A549 (cell line): ENCODE measurements around the gene WBP1L. TPM values are rescaled to one million over a fixed set of nuclear protein-coding genes. Genes with fewer than 3 reads are reported as not detected.

Experiments used
- ATAC-seq, 2 experiments: fragments of 200-7000 bp in 1 of 2; fragments of >200 bp in 1 of 2; cut with Nextera tagmentation in 1 of 2; cut with Tn5 transposase in 1 of 2; 3 replicates each; pipeline versions ENCODE4 v1.8.0 to v1.9.1; 2018 to 2020; ENCODE audit warnings: mild to moderate bottlenecking in 1 of 2, moderate library complexity in 1 of 2
- CTCF ChIA-PET: fragments of 300-600 bp; sonication (Branson Sonifier 250); formaldehyde crosslinking; extraction: SDS; loops from one replicate; lab custom pipeline; 2021; ENCODE audit warnings: antibody characterized with exemption, inconsistent platforms; lab: Yijun Ruan, JAX
- POLR2A ChIA-PET: fragments of 350-600 bp; formaldehyde crosslinking; extraction: SDS; loops from one replicate; lab custom pipeline; 2021; ENCODE audit warnings: antibody characterized with exemption, inconsistent platforms; lab: Yijun Ruan, JAX
- DNase-seq, 2 experiments: peaks; one replicate each; pipeline versions ENCODE4 v3.0.0 to v3.0.0-alpha.2; 2011 to 2016; ENCODE audit warnings: low read depth in 1 of 2, low spot score in 1 of 2
- FAIRE-seq: peaks from 2 replicates; lab custom pipeline; 2011; peaks lifted over from hg19 to GRCh38; lab: Jason Lieb, UNC
- H3K27ac ChIP-seq, 2 experiments: fragments of >200 bp; sonication (Bioruptor Twin); formaldehyde crosslinking; 3 replicates each; pipeline ENCODE4 v1.5.1; 2016 to 2017
- H3K4me1 ChIP-seq: fragments of >200 bp; sonication (Bioruptor Twin); formaldehyde crosslinking; 3 replicates; pipeline ENCODE4 v1.6.1; 2016
- H3K4me2 ChIP-seq: fragments of >200 bp; sonication (Bioruptor Twin); formaldehyde crosslinking; 3 replicates; pipeline ENCODE4 v1.6.1; 2016
- H3K4me3 ChIP-seq: fragments of >200 bp; sonication (Bioruptor Twin); formaldehyde crosslinking; 3 replicates; pipeline ENCODE4 v1.5.1; 2016
- H3K9me3 ChIP-seq: fragments of >200 bp; sonication (Bioruptor Twin); formaldehyde crosslinking; 3 replicates; pipeline ENCODE4 v1.6.1; 2016
- CBX2 ChIP-seq: fragments of 200-600 bp; sonication (generic); IDR thresholded peaks from 2 replicates; pipeline ENCODE4 v1.6.1; 2016; ENCODE audit warnings: low read depth, mild to moderate bottlenecking, borderline replicate concordance
- CHD2 ChIP-seq: fragments of 150-350 bp; IDR thresholded peaks from 2 replicates; pipeline ENCODE4 v1.6.1; 2014; ENCODE audit warnings: low read length; ENCODE audit not compliant: partially characterized antibody
- CHD4 ChIP-seq: fragments of 200-600 bp; sonication (generic); IDR thresholded peaks from 2 replicates; pipeline ENCODE4 v1.6.1; 2016; ENCODE audit warnings: antibody characterized with exemption, mild to moderate bottlenecking, borderline replicate concordance
- EHMT2 ChIP-seq: fragments of 200-600 bp; sonication (generic); IDR thresholded peaks from 2 replicates; pipeline ENCODE4 v1.6.1; 2016; ENCODE audit warnings: antibody characterized with exemption, low read depth, mild to moderate bottlenecking, moderate library complexity
- GATA3 ChIP-seq: IDR thresholded peaks from 2 replicates; pipeline ENCODE4 v1.6.1; 2012; ENCODE audit warnings: borderline replicate concordance
- HDAC2 ChIP-seq: fragments of 200-600 bp; sonication (generic); IDR thresholded peaks from 2 replicates; pipeline ENCODE4 v1.6.1; 2016
- HOXA7 ChIP-seq: fragments of 250-450 bp; sonication (Bioruptor Pico); IDR thresholded peaks from 2 replicates; pipeline ENCODE4 v1.5.0; 2020; ENCODE audit warnings: mild to moderate bottlenecking, moderate library complexity
- HOXB13 ChIP-seq: fragments of 250-450 bp; sonication (Bioruptor Pico); IDR thresholded peaks from 2 replicates; pipeline ENCODE4 v1.5.0; 2020; ENCODE audit warnings: low read depth, mild to moderate bottlenecking, moderate library complexity
- JUN ChIP-seq, 2 experiments: fragments of >200 bp; sonication (Bioruptor Twin); formaldehyde crosslinking; IDR thresholded peaks; 2 replicates in 1 of 2; 3 replicates in 1 of 2; pipeline ENCODE4 v1.6.1; 2016 to 2017
- KDM5A ChIP-seq: fragments of 200-600 bp; sonication (generic); IDR thresholded peaks from 2 replicates; pipeline ENCODE4 v1.6.1; 2016; ENCODE audit warnings: antibody characterized with exemption, mild to moderate bottlenecking
- PHF8 ChIP-seq: fragments of 200-600 bp; sonication (generic); IDR thresholded peaks from 2 replicates; pipeline ENCODE4 v1.6.1; 2016; ENCODE audit warnings: low read depth, mild to moderate bottlenecking, antibody characterized with exemption, moderate library complexity, borderline replicate concordance
- RARB ChIP-seq: fragments of 250-450 bp; sonication (Bioruptor Pico); IDR thresholded peaks from 2 replicates; pipeline ENCODE4 v1.8.0; 2021; ENCODE audit warnings: mild to moderate bottlenecking, moderate library complexity
- RFX5 ChIP-seq: fragments of 450-650 bp; IDR thresholded peaks from 2 replicates; pipeline ENCODE4 v1.7.1; 2014; ENCODE audit warnings: antibody characterized with exemption, mild to moderate bottlenecking, moderate library complexity
- SMC3 ChIP-seq: fragments of >200 bp; sonication (Bioruptor Twin); formaldehyde crosslinking; IDR thresholded peaks from 3 replicates; pipeline ENCODE4 v1.6.1; 2018; ENCODE audit warnings: inconsistent platforms
- SREBF2 ChIP-seq: fragments of 450-650 bp; IDR thresholded peaks from 2 replicates; pipeline ENCODE4 v1.6.1; 2014; ENCODE audit warnings: mild to moderate bottlenecking, moderate library complexity
- TFCP2L1 ChIP-seq: fragments of 250-450 bp; sonication (Bioruptor Pico); IDR thresholded peaks from 2 replicates; pipeline ENCODE4 v1.5.0; 2021; ENCODE audit warnings: mild to moderate bottlenecking
- ZC3H11A ChIP-seq: fragments of 450-650 bp; IDR thresholded peaks from 2 replicates; pipeline ENCODE4 v1.6.1; 2014; ENCODE audit warnings: antibody characterized with exemption, mild to moderate bottlenecking
- ZSCAN20 ChIP-seq: fragments of 250-450 bp; sonication (Bioruptor Pico); IDR thresholded peaks from 2 replicates; pipeline ENCODE4 v1.8.0; 2022; ENCODE audit warnings: mild to moderate bottlenecking, moderate library complexity
- WGBS: methylation state at CpG from one replicate; pipeline ENCODE4 v1.1.6; 2017; ENCODE audit errors: missing lambda C conversion rate; 5-methylcytosine and 5-hydroxymethylcytosine counted together
- polyA plus RNA-seq, 4 experiments: library from polyadenylated mRNA; depleted of rRNA in 3 of 4; stranded (reverse); fragments of >200 nt; fragmentation: RNase III in 1 of 4; extraction: RNeasy Plus Mini Kit Qiagen cat#74134 plus additional on column Dnase treatment in 1 of 4; gene quantifications; 2 replicates in 3 of 4; 3 replicates in 1 of 4; pipeline ENCODE4 v1.2.3, GENCODE V29; 2011 to 2017
- TF ChIP-seq, protein P1 (sequence below): fragments of >200 bp; sonication (Bioruptor Twin); formaldehyde crosslinking; IDR thresholded peaks from 2 replicates; pipeline ENCODE4 v1.6.1; 2016
- TF ChIP-seq, protein P2 (sequence below): fragments of 450-650 bp; IDR thresholded peaks from 2 replicates; pipeline ENCODE4 v1.6.1; 2014; ENCODE audit warnings: antibody characterized with exemption
- TF ChIP-seq, protein P3 (sequence below): IDR thresholded peaks from 2 replicates; pipeline ENCODE4 v1.6.1; 2012
- TF ChIP-seq, protein P4 (sequence below): fragments of 250-450 bp; sonication (Bioruptor Pico); IDR thresholded peaks from 2 replicates; pipeline ENCODE4 v1.5.0; 2021; ENCODE audit warnings: mild to moderate bottlenecking, moderate library complexity, borderline replicate concordance
- TF ChIP-seq, protein P5 (sequence below): IDR thresholded peaks from 2 replicates; pipeline ENCODE4 v1.6.1; 2012; ENCODE audit warnings: low read depth, borderline replicate concordance

WBP1L gene
- polyA plus RNA-seq, 2 of the 4 experiments (the other 2 are of a cell fraction), result 19.8 to 23.5 TPM

DNA sequence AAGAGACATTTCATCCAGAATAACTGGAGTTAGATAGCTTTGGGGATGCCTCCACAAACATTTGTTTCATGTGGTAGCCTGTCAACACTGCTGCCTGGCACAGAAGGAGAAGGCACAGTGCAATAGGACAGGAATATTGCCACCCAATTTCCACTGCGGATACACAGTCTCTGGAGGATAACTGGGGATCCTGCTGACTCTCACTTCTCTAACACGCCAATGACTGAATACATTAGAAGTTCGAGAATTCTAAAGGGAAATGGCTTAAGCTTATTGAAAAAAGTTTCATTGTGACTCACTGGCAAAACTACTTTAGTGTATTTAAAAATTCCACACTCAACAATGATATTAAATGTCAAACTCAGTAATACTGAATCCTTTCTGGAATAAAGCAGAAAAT is 42.5 kb upstream of the WBP1L start:
- Histone ChIP-seq H3K4me3 (no peak overlapping the region), H3K9me3 (no peaks in the 10 kb centered on the region), H3K4me2 (no peak overlapping the region), H3K4me1 (peaks cover 20% of the 10 kb centered on the region), H3K27ac (no peak overlapping the region)
- DNase-seq (no peak), ATAC-seq (no peak), FAIRE-seq (no peak)
- ChIA-PET CTCF (interaction anchor here (0.6 to 1.6 kb wide), 4 partner anchors 10 to 452 kb away, joined by 3 to 4 read pairs (median 3); no protein-coding TSS in a partner anchor), POLR2A (interaction anchor here (1.5 kb wide), 1 partner anchor 13 kb away, joined by 3 read pairs; the partner anchor contains the start of genes ARL3 and SFXN2)
- TF ChIP-seq CHD4, result no peak
- no peak for TF ChIP-seq KDM5A
- TF ChIP-seq TFCP2L1 (CRISPR knock-in tag), result no peak
- TF ChIP-seq EHMT2, result no peak
- TF ChIP-seq PHF8, result no peak
- no peak for TF ChIP-seq SMC3
- TF ChIP-seq, protein P1, sequence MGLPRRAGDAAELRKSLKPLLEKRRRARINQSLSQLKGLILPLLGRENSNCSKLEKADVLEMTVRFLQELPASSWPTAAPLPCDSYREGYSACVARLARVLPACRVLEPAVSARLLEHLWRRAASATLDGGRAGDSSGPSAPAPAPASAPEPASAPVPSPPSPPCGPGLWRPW, result no peak
- TF ChIP-seq, protein P2, sequence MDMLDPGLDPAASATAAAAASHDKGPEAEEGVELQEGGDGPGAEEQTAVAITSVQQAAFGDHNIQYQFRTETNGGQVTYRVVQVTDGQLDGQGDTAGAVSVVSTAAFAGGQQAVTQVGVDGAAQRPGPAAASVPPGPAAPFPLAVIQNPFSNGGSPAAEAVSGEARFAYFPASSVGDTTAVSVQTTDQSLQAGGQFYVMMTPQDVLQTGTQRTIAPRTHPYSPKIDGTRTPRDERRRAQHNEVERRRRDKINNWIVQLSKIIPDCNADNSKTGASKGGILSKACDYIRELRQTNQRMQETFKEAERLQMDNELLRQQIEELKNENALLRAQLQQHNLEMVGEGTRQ, result no peak
- TF ChIP-seq SREBF2, result no peak
- no peak for TF ChIP-seq ZSCAN20 (CRISPR knock-in tag)
- 89% methylated on average over 3 of the region's 3 CpGs for WGBS

DNA sequence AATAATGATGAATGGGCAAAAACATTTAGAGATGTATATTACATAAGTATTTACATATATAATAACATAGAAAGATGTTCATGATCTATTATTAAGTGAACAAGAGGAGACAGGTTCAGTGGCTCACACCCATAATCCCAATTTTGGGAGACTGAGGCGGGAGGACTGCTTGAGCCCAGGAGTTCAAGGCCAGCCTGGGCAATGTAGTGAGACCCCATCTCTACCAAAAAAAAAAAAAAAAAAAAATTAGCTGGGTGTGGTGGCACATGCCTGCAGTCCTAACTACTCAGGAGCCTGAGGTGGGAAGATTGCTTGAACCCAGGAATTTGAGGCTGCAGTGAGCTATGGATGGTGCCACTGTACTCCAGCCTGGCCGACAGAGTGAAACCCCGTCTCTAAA is 42.0 kb upstream of the WBP1L start:
- no peak overlapping the region for H3K4me3 ChIP-seq
- TF ChIP-seq, protein P3, sequence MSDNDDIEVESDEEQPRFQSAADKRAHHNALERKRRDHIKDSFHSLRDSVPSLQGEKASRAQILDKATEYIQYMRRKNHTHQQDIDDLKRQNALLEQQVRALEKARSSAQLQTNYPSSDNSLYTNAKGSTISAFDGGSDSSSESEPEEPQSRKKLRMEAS, result no peak
- TF ChIP-seq EHMT2 (no peak), KDM5A (no peak), CBX2 (no peak), JUN (IDR thresholded peaks at IDR 0.05) (no peak), HOXB13 (no peak), ZC3H11A (no peak), RARB (CRISPR knock-in tag) (no peak), GATA3 (no peak)
- TF ChIP-seq, all 56 proteins: peak for 0
- peaks cover 20% of the 10 kb centered on the region for H3K4me1 ChIP-seq
- CTCF ChIA-PET, result interaction anchor here (1.6 kb wide), 1 partner anchor 9 kb away, joined by 4 read pairs; no protein-coding TSS in a partner anchor
- H3K9me3 ChIP-seq, result no peaks in the 10 kb centered on the region
- WGBS, result 92% methylated on average over 3 of the region's 3 CpGs
- ATAC-seq (no peak), DNase-seq (no peak), FAIRE-seq (no peak)
- H3K4me2 ChIP-seq, result no peak overlapping the region
- POLR2A ChIA-PET, result interaction anchor here (1.5 kb wide), 1 partner anchor 12 kb away, joined by 3 read pairs; the partner anchor contains the start of genes ARL3 and SFXN2
- H3K27ac ChIP-seq, result no peak overlapping the region

DNA sequence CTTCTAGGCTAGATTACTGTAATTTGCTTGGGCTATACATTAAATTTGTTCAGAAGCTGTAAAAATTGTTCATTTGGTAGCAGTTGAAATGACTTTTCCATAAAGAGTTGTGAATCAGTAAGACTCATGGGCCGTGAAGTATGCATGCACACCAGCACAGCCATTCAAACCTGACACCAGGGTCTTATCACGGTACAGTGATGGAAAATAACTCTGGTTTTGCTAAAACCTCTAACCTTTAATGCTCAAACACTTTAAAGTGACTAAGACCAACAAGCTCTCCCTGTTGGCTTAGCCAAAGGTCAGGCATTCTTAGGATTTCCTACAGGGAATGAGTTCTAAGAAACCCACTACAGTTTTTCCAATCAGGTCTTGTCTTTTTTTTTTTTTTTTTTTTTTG is 41.0 kb upstream of the WBP1L start:
- DNase-seq (no peak), FAIRE-seq (no peak), ATAC-seq (no peak)
- TF ChIP-seq HOXA7 (CRISPR knock-in tag) (no peak), CHD2 (no peak), RFX5 (no peak), CBX2 (no peak), TFCP2L1 (CRISPR knock-in tag) (no peak), HDAC2 (no peak), SMC3 (no peak), KDM5A (no peak)
- TF ChIP-seq, protein P4, sequence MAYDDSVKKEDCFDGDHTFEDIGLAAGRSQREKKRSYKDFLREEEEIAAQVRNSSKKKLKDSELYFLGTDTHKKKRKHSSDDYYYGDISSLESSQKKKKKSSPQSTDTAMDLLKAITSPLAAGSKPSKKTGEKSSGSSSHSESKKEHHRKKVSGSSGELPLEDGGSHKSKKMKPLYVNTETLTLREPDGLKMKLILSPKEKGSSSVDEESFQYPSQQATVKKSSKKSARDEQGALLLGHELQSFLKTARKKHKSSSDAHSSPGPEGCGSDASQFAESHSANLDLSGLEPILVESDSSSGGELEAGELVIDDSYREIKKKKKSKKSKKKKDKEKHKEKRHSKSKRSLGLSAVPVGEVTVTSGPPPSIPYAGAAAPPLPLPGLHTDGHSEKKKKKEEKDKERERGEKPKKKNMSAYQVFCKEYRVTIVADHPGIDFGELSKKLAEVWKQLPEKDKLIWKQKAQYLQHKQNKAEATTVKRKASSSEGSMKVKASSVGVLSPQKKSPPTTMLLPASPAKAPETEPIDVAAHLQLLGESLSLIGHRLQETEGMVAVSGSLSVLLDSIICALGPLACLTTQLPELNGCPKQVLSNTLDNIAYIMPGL (CRISPR knock-in tag), result no peak
- TF ChIP-seq, protein P5, sequence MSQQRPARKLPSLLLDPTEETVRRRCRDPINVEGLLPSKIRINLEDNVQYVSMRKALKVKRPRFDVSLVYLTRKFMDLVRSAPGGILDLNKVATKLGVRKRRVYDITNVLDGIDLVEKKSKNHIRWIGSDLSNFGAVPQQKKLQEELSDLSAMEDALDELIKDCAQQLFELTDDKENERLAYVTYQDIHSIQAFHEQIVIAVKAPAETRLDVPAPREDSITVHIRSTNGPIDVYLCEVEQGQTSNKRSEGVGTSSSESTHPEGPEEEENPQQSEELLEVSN, result no peak
- Histone ChIP-seq H3K9me3 (no peaks in the 10 kb centered on the region), H3K4me2 (no peak overlapping the region), H3K27ac (no peak overlapping the region), H3K4me1 (peaks cover 20% of the 10 kb centered on the region), H3K4me3 (no peak overlapping the region)
- POLR2A ChIA-PET, result no interaction called here
- 76% methylated on average over 2 of the region's 2 CpGs for WGBS
- CTCF ChIA-PET, result interaction anchor here (0.7 to 1.5 kb wide), 2 partner anchors 11 to 20 kb away, joined by 4 to 8 read pairs; partner anchors contain the start of genes ARL3 and SFXN2
